HuH-7.5 (cell line): ENCODE measurements around the gene CD58.

ENCODE experiments used
- DNase-seq: peaks from one replicate; pipeline ENCODE4 v3.0.0; 2011; ENCODE audit warnings: low spot score

The CD58 gene

DNA sequence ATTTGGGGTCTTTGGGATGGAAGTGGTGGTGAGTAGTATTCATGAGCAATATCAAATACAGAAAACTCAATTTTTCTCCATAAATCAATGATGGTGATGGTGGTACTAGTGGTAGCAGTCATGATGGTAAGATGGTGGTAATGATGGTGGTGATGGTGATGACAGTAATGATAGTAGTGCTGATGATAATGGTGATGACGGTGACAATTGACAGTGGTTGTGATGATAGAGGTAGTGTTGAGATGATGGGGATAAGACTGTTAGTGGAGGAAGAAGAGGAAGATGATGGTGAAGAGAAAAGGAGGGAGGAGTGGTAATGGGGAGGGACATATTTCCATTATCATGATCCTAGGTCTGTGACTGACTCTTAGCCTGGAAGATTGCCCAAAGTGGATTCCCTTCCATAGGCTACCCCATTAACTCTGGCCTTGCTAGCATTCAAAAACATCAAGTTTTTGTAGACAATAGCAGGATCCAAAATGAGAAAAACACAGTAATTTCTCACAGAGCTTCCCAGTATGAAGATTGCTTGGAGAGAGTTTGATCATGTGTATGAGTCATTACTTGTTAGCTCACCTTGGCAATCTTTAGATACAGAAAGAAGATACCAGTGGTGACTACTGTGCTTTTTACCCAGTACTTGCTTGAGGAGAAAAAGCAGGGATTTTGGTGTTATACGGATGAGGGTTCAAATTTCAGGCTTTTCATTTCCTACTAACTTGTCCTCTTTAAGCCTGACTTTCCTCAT lies 103.8 kb downstream of the CD58 start:
- no peak for DNase-seq

DNA sequence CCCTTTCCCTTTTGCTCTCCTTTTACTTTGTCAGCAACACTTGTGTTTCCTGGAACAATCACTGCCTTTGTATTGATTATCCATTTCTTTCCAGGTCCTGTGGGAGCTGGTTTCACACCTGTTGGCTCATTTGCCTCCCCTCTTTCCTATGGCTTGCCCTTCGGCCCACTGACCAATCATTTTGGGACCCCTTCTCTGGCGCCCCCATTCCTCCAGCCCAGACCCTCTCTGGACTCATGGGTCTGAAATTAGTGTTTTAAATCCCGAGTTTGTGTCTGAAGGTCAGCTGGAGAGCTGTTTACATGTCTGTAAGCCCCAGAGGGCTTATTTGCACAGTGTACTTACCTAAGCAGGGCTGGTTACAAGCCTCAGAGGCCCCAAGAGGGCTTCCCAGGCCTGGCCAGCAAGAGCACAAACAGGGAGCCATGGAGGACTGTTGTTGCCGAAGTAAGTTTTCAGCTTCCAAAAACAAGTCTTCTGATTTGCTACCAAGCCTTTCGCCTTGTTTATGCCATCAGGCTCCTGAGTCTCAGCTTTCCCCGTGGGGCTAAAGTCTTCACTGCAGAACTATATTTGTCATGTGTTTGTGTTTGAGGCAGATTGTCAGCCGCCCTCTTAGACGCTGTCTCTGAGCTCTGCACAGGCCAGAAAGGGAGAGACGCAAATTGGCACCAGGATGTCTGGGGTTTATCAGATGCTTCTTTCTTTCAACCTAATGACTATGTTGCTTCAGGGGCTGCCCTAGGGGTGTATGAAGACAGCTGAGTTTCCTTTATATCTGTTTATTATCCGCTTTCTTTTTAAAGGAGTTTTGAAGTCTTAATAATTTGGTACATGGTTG lies 104.8 kb downstream of the CD58 start:
- no peak for DNase-seq

DNA sequence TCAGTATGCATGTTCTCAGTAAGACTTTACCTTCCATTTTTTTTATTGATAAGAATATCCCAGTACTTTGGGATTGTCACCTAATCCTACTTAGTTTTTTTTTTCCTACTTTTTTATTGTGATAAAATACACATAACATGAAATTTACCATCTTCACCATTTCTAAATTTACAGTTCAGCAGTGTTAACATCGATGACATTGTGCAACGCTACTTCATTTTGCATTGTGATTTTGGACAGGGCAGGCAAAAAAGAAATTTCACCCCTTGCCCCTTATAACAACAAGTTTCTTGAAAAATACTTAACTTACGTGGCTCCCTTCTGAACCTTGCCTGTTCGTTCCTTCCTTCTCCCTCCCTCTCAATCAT lies 105.4 kb downstream of the CD58 start:
- no peak for DNase-seq
